Measurements from ENCODE around the gene MYLK3.

Gene MYLK3

DNA sequence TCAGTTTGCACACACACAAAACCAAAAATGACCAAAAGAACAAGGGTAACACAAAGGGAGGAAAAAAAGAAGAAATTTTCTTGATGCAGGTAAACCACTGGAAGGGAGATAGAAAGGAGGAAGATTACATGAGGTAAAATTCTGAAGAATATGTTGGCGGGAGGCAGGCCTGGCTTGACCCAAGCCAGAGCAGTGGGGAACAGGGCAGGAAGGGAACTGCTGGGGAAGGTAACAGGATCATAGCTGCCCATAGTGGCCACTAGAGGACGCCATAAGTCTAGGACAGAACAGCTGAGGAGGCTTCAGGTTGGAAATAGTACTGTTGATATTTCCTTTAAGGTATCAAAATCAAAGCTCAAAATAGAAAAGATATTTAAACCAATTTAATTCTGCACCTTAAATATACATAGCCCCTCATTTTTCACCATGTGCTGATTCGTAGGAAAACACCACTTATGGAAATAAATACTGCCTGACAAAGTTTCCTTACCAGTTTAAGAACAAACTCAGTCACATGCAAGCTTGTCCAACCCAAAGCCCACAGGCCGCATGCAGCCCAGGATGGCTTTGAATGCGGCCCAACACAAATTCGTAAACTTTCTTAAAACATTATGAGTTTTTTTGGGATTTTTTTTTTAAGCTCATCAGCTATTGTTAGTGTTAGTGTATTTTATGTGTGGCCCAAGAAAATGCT, 74.7 kb downstream of the MYLK3 start:
- peak; percentile 74 for DNase-seq (ENCODE audit: low spot score)
- TF ChIP-seq, protein P1, sequence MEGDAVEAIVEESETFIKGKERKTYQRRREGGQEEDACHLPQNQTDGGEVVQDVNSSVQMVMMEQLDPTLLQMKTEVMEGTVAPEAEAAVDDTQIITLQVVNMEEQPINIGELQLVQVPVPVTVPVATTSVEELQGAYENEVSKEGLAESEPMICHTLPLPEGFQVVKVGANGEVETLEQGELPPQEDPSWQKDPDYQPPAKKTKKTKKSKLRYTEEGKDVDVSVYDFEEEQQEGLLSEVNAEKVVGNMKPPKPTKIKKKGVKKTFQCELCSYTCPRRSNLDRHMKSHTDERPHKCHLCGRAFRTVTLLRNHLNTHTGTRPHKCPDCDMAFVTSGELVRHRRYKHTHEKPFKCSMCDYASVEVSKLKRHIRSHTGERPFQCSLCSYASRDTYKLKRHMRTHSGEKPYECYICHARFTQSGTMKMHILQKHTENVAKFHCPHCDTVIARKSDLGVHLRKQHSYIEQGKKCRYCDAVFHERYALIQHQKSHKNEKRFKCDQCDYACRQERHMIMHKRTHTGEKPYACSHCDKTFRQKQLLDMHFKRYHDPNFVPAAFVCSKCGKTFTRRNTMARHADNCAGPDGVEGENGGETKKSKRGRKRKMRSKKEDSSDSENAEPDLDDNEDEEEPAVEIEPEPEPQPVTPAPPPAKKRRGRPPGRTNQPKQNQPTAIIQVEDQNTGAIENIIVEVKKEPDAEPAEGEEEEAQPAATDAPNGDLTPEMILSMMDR (IDR thresholded peaks at IDR 0.05; ENCODE audit: extremely low read depth, missing control alignments): peak; percentile 87

DNA sequence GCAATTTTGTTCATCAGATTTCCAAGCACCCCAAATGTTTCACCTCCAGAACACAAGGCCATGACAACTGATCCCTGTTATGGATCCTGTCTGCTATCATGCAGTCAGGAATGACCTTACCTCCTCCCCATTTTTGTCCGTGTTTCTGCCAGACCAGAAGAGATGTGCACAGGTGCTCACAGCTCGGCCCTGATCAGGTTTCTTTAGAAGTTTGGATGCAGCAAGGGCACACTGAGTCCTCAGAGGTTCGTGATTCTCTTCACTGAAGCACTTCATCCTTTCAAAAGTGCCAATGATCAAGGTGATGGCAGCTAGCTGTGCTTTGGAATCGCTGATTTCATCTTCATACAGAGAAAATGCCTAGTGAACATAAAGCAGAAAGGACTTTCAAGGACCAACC, 86.0 kb downstream of the MYLK3 start:
- TF ChIP-seq, protein P1 (IDR thresholded peaks at IDR 0.05; ENCODE audit: extremely low read depth, missing control alignments): no peak
- no peak for DNase-seq (ENCODE audit: low spot score)

DNA sequence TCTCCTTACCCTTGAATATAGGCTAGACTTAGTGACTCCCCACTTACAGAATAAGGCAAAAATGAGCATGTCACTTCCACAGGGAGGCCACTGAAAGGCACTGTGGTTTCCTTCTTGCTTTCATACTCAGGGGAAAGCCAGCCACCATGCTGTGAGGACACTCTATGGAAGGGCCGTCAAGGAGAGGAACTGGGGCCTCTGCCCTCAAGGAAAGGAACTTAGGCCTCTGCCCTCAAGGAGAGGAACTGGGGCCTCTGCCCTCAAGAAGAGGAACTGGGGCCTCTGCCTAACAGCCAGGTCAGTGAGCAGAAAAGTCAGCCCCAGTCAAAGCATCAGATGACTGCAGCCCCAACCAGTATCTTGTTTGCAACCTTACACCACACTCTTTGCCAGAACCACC, 89.2 kb downstream of the MYLK3 start:
- peak; percentile 77 for DNase-seq (ENCODE audit: low spot score)

More for the DNA sequence above, 89.2 kb downstream of the MYLK3 start:
- TF ChIP-seq, protein P1 (IDR thresholded peaks at IDR 0.05; ENCODE audit: extremely low read depth, missing control alignments): no peak

Data from GM20000 (cell line).